HL-60 (cell line): ENCODE data around the gene TMEM30A.

Experiments
- DNase-seq, 2 experiments: peaks; one replicate each; pipeline ENCODE4 v3.0.0-alpha.2; 2010 to 2020; ENCODE audit warnings: low read depth in 1 of 2, low spot score in 1 of 2
- H3K27ac ChIP-seq: fragments of 250-450 bp; sonication (Bioruptor Pico); replicated peaks from 2 replicates; pipeline ENCODE4 v1.5.1; 2020; ENCODE audit warnings: mild to moderate bottlenecking, moderate library complexity
- H3K27me3 ChIP-seq: fragments of 250-450 bp; sonication (Bioruptor Pico); 2 replicates; pipeline ENCODE4 v1.5.1; 2021; ENCODE audit warnings: mild to moderate bottlenecking, moderate library complexity; ENCODE audit not compliant: insufficient read depth, poor library complexity, severe bottlenecking
- H3K4me3 ChIP-seq: replicated peaks from 2 replicates; pipeline ENCODE4 v1.5.1; 2011; ENCODE audit warnings: mild to moderate bottlenecking, control low read depth, low read length; ENCODE audit not compliant: insufficient read depth
- CTCF ChIP-seq: IDR thresholded peaks from one replicate; pipeline ENCODE4 v1.5.1; 2011; ENCODE audit warnings: low read length, control low read depth, inconsistent platforms; ENCODE audit not compliant: insufficient read depth
- GABPA ChIP-seq: IDR thresholded peaks from 2 replicates; pipeline ENCODE4 v1.6.1; 2012; ENCODE audit warnings: low read depth
- POLR2AphosphoS5 ChIP-seq: IDR thresholded peaks from 2 replicates; pipeline ENCODE4 v1.6.1; 2012; ENCODE audit warnings: low read depth
- SPI1 ChIP-seq: IDR thresholded peaks from 2 replicates; pipeline ENCODE4 v1.6.1; 2012; ENCODE audit warnings: low read depth, mild to moderate bottlenecking, borderline replicate concordance
- TF ChIP-seq, protein P1 (sequence below): IDR thresholded peaks from 2 replicates; pipeline ENCODE4 v1.6.1; 2012; ENCODE audit warnings: low read depth; ENCODE audit not compliant: insufficient replicate concordance

The TMEM30A gene

DNA sequence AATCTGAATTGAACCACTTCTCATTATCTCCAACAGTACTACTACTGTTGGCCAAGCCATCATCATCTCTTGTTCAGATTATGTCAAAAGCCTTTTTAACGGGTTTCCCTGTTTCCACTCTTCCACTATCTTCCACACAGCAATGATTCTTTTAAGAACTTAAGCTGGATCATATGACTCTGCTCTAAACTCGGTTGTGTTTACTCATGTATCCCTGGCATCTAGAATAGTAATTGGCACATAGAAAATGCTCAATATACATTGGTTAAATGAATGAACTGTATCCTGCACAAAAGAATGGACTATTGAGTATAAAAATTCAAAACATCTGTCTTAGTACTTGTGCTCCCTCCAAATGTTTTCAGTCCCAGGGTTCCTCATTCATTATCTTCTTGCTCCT is 38.2 kb downstream of the TMEM30A start:
- Histone ChIP-seq H3K27ac (no peak overlapping the region), H3K27me3 (no peaks in the 10 kb centered on the region), H3K4me3 (no peak overlapping the region)
- DNase-seq, result no peak
- TF ChIP-seq SPI1, result no peak
- TF ChIP-seq, protein P1, sequence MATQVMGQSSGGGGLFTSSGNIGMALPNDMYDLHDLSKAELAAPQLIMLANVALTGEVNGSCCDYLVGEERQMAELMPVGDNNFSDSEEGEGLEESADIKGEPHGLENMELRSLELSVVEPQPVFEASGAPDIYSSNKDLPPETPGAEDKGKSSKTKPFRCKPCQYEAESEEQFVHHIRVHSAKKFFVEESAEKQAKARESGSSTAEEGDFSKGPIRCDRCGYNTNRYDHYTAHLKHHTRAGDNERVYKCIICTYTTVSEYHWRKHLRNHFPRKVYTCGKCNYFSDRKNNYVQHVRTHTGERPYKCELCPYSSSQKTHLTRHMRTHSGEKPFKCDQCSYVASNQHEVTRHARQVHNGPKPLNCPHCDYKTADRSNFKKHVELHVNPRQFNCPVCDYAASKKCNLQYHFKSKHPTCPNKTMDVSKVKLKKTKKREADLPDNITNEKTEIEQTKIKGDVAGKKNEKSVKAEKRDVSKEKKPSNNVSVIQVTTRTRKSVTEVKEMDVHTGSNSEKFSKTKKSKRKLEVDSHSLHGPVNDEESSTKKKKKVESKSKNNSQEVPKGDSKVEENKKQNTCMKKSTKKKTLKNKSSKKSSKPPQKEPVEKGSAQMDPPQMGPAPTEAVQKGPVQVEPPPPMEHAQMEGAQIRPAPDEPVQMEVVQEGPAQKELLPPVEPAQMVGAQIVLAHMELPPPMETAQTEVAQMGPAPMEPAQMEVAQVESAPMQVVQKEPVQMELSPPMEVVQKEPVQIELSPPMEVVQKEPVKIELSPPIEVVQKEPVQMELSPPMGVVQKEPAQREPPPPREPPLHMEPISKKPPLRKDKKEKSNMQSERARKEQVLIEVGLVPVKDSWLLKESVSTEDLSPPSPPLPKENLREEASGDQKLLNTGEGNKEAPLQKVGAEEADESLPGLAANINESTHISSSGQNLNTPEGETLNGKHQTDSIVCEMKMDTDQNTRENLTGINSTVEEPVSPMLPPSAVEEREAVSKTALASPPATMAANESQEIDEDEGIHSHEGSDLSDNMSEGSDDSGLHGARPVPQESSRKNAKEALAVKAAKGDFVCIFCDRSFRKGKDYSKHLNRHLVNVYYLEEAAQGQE, result no peak
- TF ChIP-seq CTCF, result no peak
- TF ChIP-seq GABPA, result no peak
- no peak for TF ChIP-seq POLR2AphosphoS5

DNA sequence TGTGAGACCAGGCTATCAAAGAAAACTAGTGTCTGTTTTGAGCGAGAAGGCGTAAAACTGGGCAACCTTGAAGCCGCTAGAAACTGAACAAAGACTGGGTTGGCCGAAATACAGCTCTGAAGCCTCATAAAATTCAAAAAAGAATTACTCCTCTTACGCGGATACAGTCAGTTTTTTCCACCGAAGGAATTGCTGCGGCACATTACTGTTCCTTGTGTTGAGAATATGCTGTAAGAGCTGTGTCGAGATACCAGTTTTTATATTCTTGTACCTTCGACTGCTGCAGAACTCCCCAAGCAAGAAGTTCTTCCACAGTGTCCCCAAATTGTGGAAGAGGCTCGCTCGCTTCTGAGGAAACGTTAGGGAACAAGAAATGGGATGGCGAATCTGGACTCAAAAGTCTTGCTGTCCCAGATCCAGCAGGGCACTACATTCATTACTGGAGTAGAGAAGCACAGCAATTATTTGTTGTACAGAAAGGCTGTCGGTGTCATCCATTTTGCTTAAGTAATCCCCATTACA is 40.5 kb downstream of the TMEM30A start:
- Histone ChIP-seq H3K4me3 (peak overlapping the region; percentile 30), H3K27me3 (no peaks in the 10 kb centered on the region), H3K27ac (peak overlapping the region; percentile 89)
- TF ChIP-seq, protein P1, result no peak
- TF ChIP-seq CTCF (no peak), POLR2AphosphoS5 (no peak), SPI1 (no peak), GABPA (no peak)
- DNase-seq, result no peak

DNA sequence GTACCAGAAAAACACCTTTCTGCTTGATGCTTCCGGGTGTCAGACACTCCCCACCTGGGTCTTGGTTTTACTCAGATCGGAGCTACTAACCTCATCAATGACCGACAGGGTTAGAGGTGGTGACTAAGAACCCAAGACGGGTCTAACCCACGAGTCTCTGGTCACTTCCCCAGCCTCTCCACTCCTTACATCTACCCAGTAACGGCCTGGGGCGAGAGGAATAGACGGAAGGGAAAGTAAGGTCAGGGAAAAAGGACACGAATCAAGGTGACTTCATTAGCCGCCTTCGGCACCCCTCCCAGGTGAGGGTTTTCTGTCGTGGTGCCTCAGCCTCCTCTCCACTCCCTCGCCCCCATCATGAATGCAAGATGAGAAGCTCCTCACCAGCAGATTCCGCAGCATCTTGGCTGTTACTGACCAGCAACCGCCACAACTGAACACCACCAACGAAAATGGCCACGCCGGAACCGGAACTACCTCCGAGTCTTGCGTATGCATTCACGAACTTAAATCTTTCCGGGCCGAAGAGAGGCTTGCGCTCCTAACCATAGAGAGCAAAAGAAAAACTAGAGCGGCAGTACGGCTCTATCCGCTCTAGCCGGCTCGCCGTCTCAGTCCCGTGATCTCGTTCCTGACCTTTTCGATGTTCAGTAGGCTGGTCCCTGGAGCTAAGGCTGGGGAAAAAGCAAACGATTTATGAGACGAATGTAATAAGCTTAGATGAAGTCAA is 41.1 kb downstream of the TMEM30A start, which contains the start of gene COX7A2:
Gene COX7A2, minus strand, starts transcription at position 469 of the 730 bp plus-strand sequence. Its CDS starts 67 bp downstream, at position 402.
- no peaks in the 10 kb centered on the region for H3K27me3 ChIP-seq
- peak; percentile 95 for DNase-seq
- H3K27ac ChIP-seq, result peak within 1 kb of the TSS; percentile 89
- TF ChIP-seq, protein P1, result peak; percentile 68
- TF ChIP-seq POLR2AphosphoS5 (peak; percentile 96), GABPA (peak; percentile 96), CTCF (no peak), SPI1 (0 out of 2 replicates have a peak, but pooled peaks have one; percentile 14)
- H3K4me3 ChIP-seq, result peak within 1 kb of the TSS; percentile 77
